GM23338 (cell line): ENCODE data around the gene ATP6V0C. TPM values are rescaled to one million over a fixed set of nuclear protein-coding genes. Genes with fewer than 3 reads are reported as not detected.

Source experiments
- ATAC-seq: fragments of 200-7000 bp; cut with Tn5 transposase; 3 replicates; pipeline ENCODE4 v1.9.1; 2020
- DNase-seq: peaks from one replicate; pipeline ENCODE4 v3.0.0-alpha.2; 2015; ENCODE audit warnings: low spot score
- H2AFZ ChIP-seq: fragments of 200-600 bp; sonication (generic); 2 replicates; pipeline ENCODE4 v1.8.0; 2016; ENCODE audit warnings: antibody characterized with exemption, mild to moderate bottlenecking, moderate library complexity
- H3F3A ChIP-seq: fragments of 200-600 bp; sonication (generic); replicated peaks from 2 replicates; pipeline ENCODE4 v1.8.0; 2017; ENCODE audit warnings: antibody characterized with exemption, mixed run types, low read depth
- H3K27ac ChIP-seq: fragments of 200-600 bp; sonication (generic); 2 replicates; pipeline ENCODE4 v1.6.1; 2016; ENCODE audit warnings: low read depth
- H3K27me3 ChIP-seq: fragments of 200-600 bp; sonication (generic); 2 replicates; pipeline ENCODE4 v1.8.0; 2016; ENCODE audit warnings: mild to moderate bottlenecking, mixed run types, moderate library complexity; ENCODE audit not compliant: insufficient read depth
- H3K36me3 ChIP-seq: fragments of 200-600 bp; sonication (generic); 2 replicates; pipeline ENCODE4 v1.8.0; 2016; ENCODE audit warnings: mild to moderate bottlenecking; ENCODE audit not compliant: insufficient read depth
- H3K4me1 ChIP-seq: fragments of 200-600 bp; sonication (generic); 2 replicates; pipeline ENCODE4 v1.8.0; 2016; ENCODE audit warnings: mild to moderate bottlenecking, moderate library complexity; ENCODE audit not compliant: insufficient read depth
- H3K4me2 ChIP-seq: fragments of 200-600 bp; sonication (generic); 2 replicates; pipeline ENCODE4 v1.7.1; 2017; ENCODE audit warnings: mixed run types
- H3K4me3 ChIP-seq: fragments of 200-600 bp; sonication (generic); 2 replicates; pipeline ENCODE4 v1.6.1; 2016; ENCODE audit warnings: mixed run types
- H3K79me2 ChIP-seq: fragments of 200-600 bp; sonication (generic); replicated peaks from 2 replicates; pipeline ENCODE4 v1.8.0; 2017; ENCODE audit warnings: mild to moderate bottlenecking; ENCODE audit not compliant: insufficient read depth
- H3K9me2 ChIP-seq: fragments of 200-600 bp; sonication (generic); 2 replicates; pipeline ENCODE4 v1.8.0; 2017; ENCODE audit not compliant: insufficient read depth
- H4K20me1 ChIP-seq: fragments of 200-600 bp; sonication (generic); replicated peaks from 2 replicates; pipeline ENCODE4 v1.8.0; 2017; ENCODE audit warnings: mild to moderate bottlenecking; ENCODE audit not compliant: insufficient read depth
- H3K27ac Mint-ChIP-seq: 2 replicates; pipeline ENCODE4 v1.8.0; 2020; ENCODE audit warnings: inconsistent platforms, mild to moderate bottlenecking, moderate library complexity, mixed read lengths
- H3K27me3 Mint-ChIP-seq: 3 replicates; pipeline ENCODE4 v1.8.0; 2022; ENCODE audit warnings: low read depth, mild to moderate bottlenecking, moderate library complexity, mixed read lengths, inconsistent platforms; ENCODE audit not compliant: insufficient read depth, poor library complexity
- H3K36me3 Mint-ChIP-seq: 3 replicates; pipeline ENCODE4 v1.8.0; 2021; ENCODE audit warnings: low read depth, mild to moderate bottlenecking, inconsistent platforms, moderate library complexity, mixed read lengths
- H3K4me1 Mint-ChIP-seq: 3 replicates; pipeline ENCODE4 v1.8.0; 2020; ENCODE audit warnings: mild to moderate bottlenecking, inconsistent platforms, mixed read lengths
- H3K4me3 Mint-ChIP-seq: 3 replicates; pipeline ENCODE4 v1.8.0; 2021; ENCODE audit warnings: moderate library complexity, mild to moderate bottlenecking, inconsistent platforms, mixed read lengths
- H3K9me3 Mint-ChIP-seq: 3 replicates; pipeline ENCODE4 v1.8.0; 2020; ENCODE audit warnings: moderate library complexity, mild to moderate bottlenecking, inconsistent platforms, mixed read lengths
- EZH2phosphoT487 ChIP-seq: fragments of 200-600 bp; sonication (generic); IDR thresholded peaks from one replicate; pipeline ENCODE4 v1.8.1; 2018; ENCODE audit warnings: antibody characterized with exemption; ENCODE audit not compliant: unreplicated experiment
- ZNF114 ChIP-seq: fragments of 250-450 bp; sonication (Bioruptor Pico); IDR thresholded peaks from 2 replicates; pipeline ENCODE4 v1.5.0; 2020; ENCODE audit warnings: mild to moderate bottlenecking, moderate library complexity
- ZNF331 ChIP-seq: fragments of 250-450 bp; sonication (Bioruptor Pico); IDR thresholded peaks from 2 replicates; pipeline ENCODE4 v1.5.0; 2020; ENCODE audit warnings: low read depth, mild to moderate bottlenecking, moderate library complexity
- ZNF462 ChIP-seq: fragments of 250-450 bp; sonication (Bioruptor Pico); IDR thresholded peaks from 2 replicates; pipeline ENCODE4 v1.5.0; 2020; ENCODE audit warnings: mild to moderate bottlenecking, moderate library complexity
- polyA plus RNA-seq: library from polyadenylated mRNA; unstranded; fragments of >200 nt; fragmentation: Nextera tagmentation; extraction: Ambion mirVana; gene quantifications from 2 replicates; pipeline ENCODE4 v1.2.1, GENCODE V29; 2016
- total RNA-seq: library from RNA; depleted of rRNA; stranded (reverse); fragments of >200 nt; shearing (Covaris generic); gene quantifications from 2 replicates; pipeline ENCODE4 v1.2.3, GENCODE V29; 2014

The ATP6V0C gene
- total and polyA plus RNA-seq, 2 experiments from 2014 or later: 98.2 to 162 TPM

GRCh38 chr16:2516391-2517240 is 2.9 kb downstream of the ATP6V0C start:
- TF ChIP-seq ZNF462 (CRISPR knock-in tag): no peak
- no peak for TF ChIP-seq ZNF331
- no peak for TF ChIP-seq ZNF114 (CRISPR knock-in tag)
- TF ChIP-seq EZH2phosphoT487: no peak
- H3K79me2 ChIP-seq: peaks cover 55% of the 10 kb centered on the region
- ATAC-seq (no peak), DNase-seq (no peak)
- peaks cover 29% of the 10 kb centered on the region for H4K20me1 ChIP-seq
- Mint-ChIP-seq H3K27me3 (peaks cover 42% of the 10 kb centered on the region), H3K9me3 (no peaks in the 10 kb centered on the region; the same call in 2 of the 3 replicates), H3K4me3 (peak overlapping the region; percentile 89), H3K4me1 (peaks cover 52% of the 10 kb centered on the region), H3K27ac (no peak overlapping the region; the same call in 1 of the 2 replicates), H3K36me3 (peaks cover 18% of the 10 kb centered on the region)
- H2AFZ ChIP-seq: no peak overlapping the region
- no peak overlapping the region for H3K4me2 ChIP-seq
- H3K27ac ChIP-seq: peak overlapping the region; percentile 55; the same call in 1 of the 2 replicates
- H3K9me2 ChIP-seq: no peaks in the 10 kb centered on the region
- no peak overlapping the region for H3K4me3 ChIP-seq
- H3K27me3 ChIP-seq: no peaks in the 10 kb centered on the region
- 0 out of 2 replicates have a peak, but pooled peaks cover 30% of the 10 kb centered on the region for H3F3A ChIP-seq
- no peaks in the 10 kb centered on the region for H3K36me3 ChIP-seq
- peaks cover 17% of the 10 kb centered on the region; the same call in 1 of the 2 replicates for H3K4me1 ChIP-seq
